ENCODE measurements around the gene NAA20. TPM values are rescaled to one million over a fixed set of nuclear protein-coding genes. Genes with fewer than 3 reads are reported as not detected.

Gene NAA20
- total and polyA plus RNA-seq, 4 donors: 33.6 to 143 (median 59.9) TPM

GRCh38 chr20:19991308-19991707 is 25.9 kb upstream of the NAA20 start:
- no peak overlapping the region for H3K4me3 ChIP-seq
- 37 to 73% methylated on average over 1 of the region's 1 CpG for WGBS, 2 donors
- no peak overlapping the region for H3K27ac ChIP-seq (ENCODE audit: low read depth in 1 of 2, low read length in 1 of 2)
- H3K36me3 ChIP-seq (ENCODE audit: control insufficient read depth in 4 of 4, insufficient read depth in 4 of 4, low read length in 4 of 4): peaks cover 0 to 16% (median 4%) of the 10 kb centered on the region in 4 donors
- H3K4me1 ChIP-seq (ENCODE audit: control insufficient read depth in 5 of 5, insufficient read depth in 5 of 5, low read length in 5 of 5): peaks cover 7 to 43% (median 20%) of the 10 kb centered on the region in 5 donors
- TF ChIP-seq CTCF (IDR thresholded peaks at IDR 0.05; ENCODE audit: control extremely low read depth, extremely low read depth): no peak
- peak in 1 of 3 donors; percentile 45 for DNase-seq
- ATAC-seq (ENCODE audit: insufficient read depth, low FRiP score): no peak
- no peak overlapping the region for H3K9ac ChIP-seq (ENCODE audit: insufficient read depth in 1 of 2, low read length in 2 of 2)
- H3K9me3 ChIP-seq (ENCODE audit: control insufficient read depth in 4 of 4, insufficient read depth in 3 of 4, low read length in 3 of 4): peaks cover 0 to 1% (median 0%) of the 10 kb centered on the region in 4 donors
- H3K27me3 ChIP-seq (ENCODE audit: control insufficient read depth in 3 of 3, insufficient read depth in 3 of 3, low read length in 2 of 3): no peaks in the 10 kb centered on the region

- peaks cover 0 to 19% (median 4%) of the 10 kb centered on the region in 4 donors for H3K36me3 ChIP-seq (ENCODE audit: control insufficient read depth in 4 of 4, insufficient read depth in 4 of 4, low read length in 4 of 4)
- H3K9ac ChIP-seq (ENCODE audit: insufficient read depth in 1 of 2, low read length in 2 of 2): no peak overlapping the region
- ATAC-seq (ENCODE audit: insufficient read depth, low FRiP score) (no peak), DNase-seq (peak in 1 of 3 donors; percentile 34)
- no peak overlapping the region for H3K27ac ChIP-seq (ENCODE audit: low read depth in 1 of 2, low read length in 1 of 2)
- 62 to 80% methylated on average over 2 of the region's 2 CpGs for WGBS, 2 donors
- peaks cover 13 to 48% (median 23%) of the 10 kb centered on the region in 5 donors for H3K4me1 ChIP-seq (ENCODE audit: control insufficient read depth in 5 of 5, insufficient read depth in 5 of 5, low read length in 5 of 5)
- no peak overlapping the region for H3K4me3 ChIP-seq
- TF ChIP-seq CTCF (IDR thresholded peaks at IDR 0.05; ENCODE audit: control extremely low read depth, extremely low read depth): no peak
- peaks cover 0 to 1% (median 0%) of the 10 kb centered on the region in 4 donors for H3K9me3 ChIP-seq (ENCODE audit: control insufficient read depth in 4 of 4, insufficient read depth in 3 of 4, low read length in 3 of 4)
- H3K27me3 ChIP-seq (ENCODE audit: control insufficient read depth in 3 of 3, insufficient read depth in 3 of 3, low read length in 2 of 3): no peaks in the 10 kb centered on the region
Observed at GRCh38 chr20:19991854-19992253, 25.3 kb upstream of the NAA20 start.

- Histone ChIP-seq H3K9ac (ENCODE audit: insufficient read depth in 1 of 2, low read length in 2 of 2) (no peak overlapping the region), H3K4me1 (ENCODE audit: control insufficient read depth in 5 of 5, insufficient read depth in 5 of 5, low read length in 5 of 5) (peaks cover 13 to 54% (median 23%) of the 10 kb centered on the region in 5 donors), H3K36me3 (ENCODE audit: control insufficient read depth in 4 of 4, insufficient read depth in 4 of 4, low read length in 4 of 4) (peaks cover under 1 to 26% (median 7%) of the 10 kb centered on the region in 4 donors), H3K9me3 (ENCODE audit: control insufficient read depth in 4 of 4, insufficient read depth in 3 of 4, low read length in 3 of 4) (peaks cover 0 to 1% (median 0%) of the 10 kb centered on the region in 4 donors), H3K4me3 (no peak overlapping the region), H3K27ac (ENCODE audit: low read depth in 1 of 2, low read length in 1 of 2) (peak overlapping the region; percentile 69 to 88), H3K27me3 (ENCODE audit: control insufficient read depth in 3 of 3, insufficient read depth in 3 of 3, low read length in 2 of 3) (no peaks in the 10 kb centered on the region)
- TF ChIP-seq CTCF (IDR thresholded peaks at IDR 0.05; ENCODE audit: control extremely low read depth, extremely low read depth): no peak
- DNase-seq (no peak), ATAC-seq (ENCODE audit: insufficient read depth, low FRiP score) (no peak)
- WGBS, 2 donors: 61 to 70% methylated on average over 14 of the region's 14 CpGs
Observed at GRCh38 chr20:19992996-19993908, 23.9 kb upstream of the NAA20 start.
